Uterus (tissue), 4 donors: Measurements from ENCODE around the gene GEMIN7. TPM values are rescaled to one million over a fixed set of nuclear protein-coding genes. Genes with fewer than 3 reads are reported as not detected.

Source experiments
- DNase-seq, 2 donors: peaks; one replicate each; pipeline ENCODE4 v3.0.0-alpha.2; 2019 to 2020
- H3K27ac ChIP-seq, 2 donors: fragments of 200-600 bp; sonication (generic); 1 replicate in 1 of 2; 2 replicates in 1 of 2; pipeline ENCODE4 v1.5.1; 2016 to 2018
- H3K27me3 ChIP-seq, 2 donors: fragments of 200-600 bp; sonication (generic); one replicate each; pipeline ENCODE4 v1.5.1; 2018 to 2019; ENCODE audit warnings: control low read depth in 1 of 2
- H3K36me3 ChIP-seq, 2 donors: fragments of 200-600 bp; sonication (generic); one replicate each; pipeline ENCODE4 v1.5.1; 2019; ENCODE audit warnings: control low read depth in 1 of 2
- H3K4me1 ChIP-seq, 2 donors: fragments of 200-600 bp; sonication (generic); one replicate each; pipeline ENCODE4 v1.5.1; 2018 to 2019; ENCODE audit warnings: control low read depth in 1 of 2
- H3K4me3 ChIP-seq, 2 donors: fragments of 200-600 bp; sonication (generic); 1 replicate in 1 of 2; 2 replicates in 1 of 2; pipeline ENCODE4 v1.5.1; 2018 to 2019; ENCODE audit warnings: mild to moderate bottlenecking in 1 of 2
- H3K9me3 ChIP-seq, 2 donors: fragments of 200-600 bp; sonication (generic); one replicate each; pipeline ENCODE4 v1.5.1; 2019; ENCODE audit warnings: control low read depth in 1 of 2
- CTCF ChIP-seq, 4 experiments: fragments of 200-600 bp in 2 of 4; fragments of 450-650 bp in 2 of 4; sonication (generic) in 2 of 4; IDR thresholded peaks; one replicate each; pipeline ENCODE4 v1.5.1; 2016 to 2019; ENCODE audit warnings: antibody characterized with exemption in 4 of 4, mild to moderate bottlenecking in 2 of 4, moderate library complexity in 1 of 4
- POLR2A ChIP-seq, 2 donors: fragments of 450-650 bp; IDR thresholded peaks; one replicate each; pipeline ENCODE4 v1.6.1; 2016; ENCODE audit warnings: antibody characterized with exemption in 2 of 2, mild to moderate bottlenecking in 1 of 2, moderate library complexity in 1 of 2
- intact Hi-C: fragments of 100-400 bp; cut with DNase I; formaldehyde crosslinking; loops from one replicate; pipeline ENCODE4 v1.15.1; 2023; ENCODE audit warnings: low total_unique reads
- total RNA-seq, 4 donors: library from RNA; depleted of rRNA in 3 of 4; stranded (reverse); fragments of >200 nt in 3 of 4; gene quantifications; one replicate each; pipeline versions ENCODE4 v1.1.0 to v1.2.4, GENCODE V29; 2014 to 2023
- donor health status: DM: yes; HTN: yes; CAD: no.

Gene GEMIN7
- total RNA-seq, 4 donors from 2014 or later, result 3.5 to 18.4 (median 13.7) TPM

- Histone ChIP-seq H3K36me3 (no peaks in the 10 kb centered on the region), H3K4me3 (no peak overlapping the region), H3K27me3 (no peaks in the 10 kb centered on the region), H3K4me1 (peaks cover 0 to 7% of the 10 kb centered on the region in 2 donors), H3K27ac (no peak overlapping the region), H3K9me3 (no peaks in the 10 kb centered on the region)
- DNase-seq, result no peak
- TF ChIP-seq POLR2A (IDR thresholded peaks at IDR 0.05), result no peak
- TF ChIP-seq CTCF (IDR thresholded peaks at IDR 0.05), result no peak
- intact Hi-C loops, result no loop called here
Measured at GRCh38 chr19:45133661-45134060, 54.6 kb downstream of the GEMIN7 start.

GRCh38 chr19:45135176-45135885 is 56.3 kb downstream of the GEMIN7 start:
- Histone ChIP-seq H3K4me3 (no peak overlapping the region), H3K27ac (no peak overlapping the region), H3K36me3 (no peaks in the 10 kb centered on the region), H3K4me1 (peaks cover 0 to 7% of the 10 kb centered on the region in 2 donors), H3K27me3 (no peaks in the 10 kb centered on the region), H3K9me3 (no peaks in the 10 kb centered on the region)
- DNase-seq, result no peak
- TF ChIP-seq CTCF (IDR thresholded peaks at IDR 0.05) (no peak), POLR2A (IDR thresholded peaks at IDR 0.05) (no peak)
- intact Hi-C loops, result no loop called here

GRCh38 chr19:45136507-45137178 is 57.6 kb downstream of the GEMIN7 start:
- intact Hi-C loops, result no loop called here
- no peak for DNase-seq
- Histone ChIP-seq H3K27ac (no peak overlapping the region), H3K27me3 (no peaks in the 10 kb centered on the region), H3K4me1 (peaks cover 0 to 7% of the 10 kb centered on the region in 2 donors), H3K4me3 (no peak overlapping the region), H3K9me3 (no peaks in the 10 kb centered on the region), H3K36me3 (no peaks in the 10 kb centered on the region)
- TF ChIP-seq CTCF (IDR thresholded peaks at IDR 0.05), result no peak
- no peak for TF ChIP-seq POLR2A (IDR thresholded peaks at IDR 0.05)

GRCh38 chr19:45137179-45137761 is 58.2 kb downstream of the GEMIN7 start:
- no peaks in the 10 kb centered on the region for H3K27me3 ChIP-seq
- no peaks in the 10 kb centered on the region for H3K36me3 ChIP-seq
- H3K9me3 ChIP-seq, result no peaks in the 10 kb centered on the region
- intact Hi-C loops, result no loop called here
- TF ChIP-seq CTCF (IDR thresholded peaks at IDR 0.05) (no peak), POLR2A (IDR thresholded peaks at IDR 0.05) (no peak)
- H3K27ac ChIP-seq, result no peak overlapping the region
- DNase-seq, result no peak
- H3K4me3 ChIP-seq, result no peak overlapping the region
- peaks cover 0 to 7% of the 10 kb centered on the region in 2 donors for H3K4me1 ChIP-seq

GRCh38 chr19:45138303-45138751 is 59.3 kb downstream of the GEMIN7 start:
- Histone ChIP-seq H3K4me1 (peaks cover 0 to 7% of the 10 kb centered on the region in 2 donors), H3K9me3 (no peaks in the 10 kb centered on the region), H3K36me3 (no peaks in the 10 kb centered on the region), H3K27ac (no peak overlapping the region), H3K27me3 (no peaks in the 10 kb centered on the region), H3K4me3 (no peak overlapping the region)
- no peak for DNase-seq
- no peak for TF ChIP-seq POLR2A (IDR thresholded peaks at IDR 0.05)
- no peak for TF ChIP-seq CTCF (IDR thresholded peaks at IDR 0.05)
- intact Hi-C loops, result no loop called here
